Measurements from ENCODE around the gene C4orf46. TPM values are rescaled to one million over a fixed set of nuclear protein-coding genes. Genes with fewer than 3 reads are reported as not detected.

Gene C4orf46
- total and polyA plus RNA-seq, 2 experiments from 2014 or later: 23.9 to 41.5 TPM

- TF ChIP-seq ZNF462 (CRISPR knock-in tag; IDR thresholded peaks at IDR 0.05): no peak
- TF ChIP-seq REST (IDR thresholded peaks at IDR 0.05; ENCODE audit: unreplicated experiment): no peak
Observed at GRCh38 chr4:158666892-158667291, 4.8 kb downstream of the C4orf46 start (continued).

- peaks cover 3% of the 10 kb centered on the region for H3K27me3 Mint-ChIP-seq (ENCODE audit: insufficient read depth, low read depth, poor library complexity)
- no peak overlapping the region for H2AFZ ChIP-seq
- H3K4me1 Mint-ChIP-seq: peaks cover 11% of the 10 kb centered on the region
- no peak overlapping the region for H3K4me3 ChIP-seq
- H3K9me2 ChIP-seq (ENCODE audit: insufficient read depth): 0 out of 2 replicates have a peak, but pooled peaks cover 2% of the 10 kb centered on the region
- H3K36me3 ChIP-seq (ENCODE audit: insufficient read depth): peaks cover 5% of the 10 kb centered on the region; the same call in 1 of the 2 replicates
- H3K36me3 Mint-ChIP-seq (ENCODE audit: low read depth): peaks cover 26% of the 10 kb centered on the region
- no peak overlapping the region for H3K27ac Mint-ChIP-seq
- no peaks in the 10 kb centered on the region for H3K9me3 Mint-ChIP-seq
- H3K4me1 ChIP-seq (ENCODE audit: insufficient read depth): no peaks in the 10 kb centered on the region
- peaks cover 34% of the 10 kb centered on the region for H3K79me2 ChIP-seq (replicated peaks; ENCODE audit: insufficient read depth)
- ATAC-seq (no peak), DNase-seq (ENCODE audit: low spot score) (no peak)
- no peak overlapping the region for H3K4me2 ChIP-seq
- no peaks in the 10 kb centered on the region for H3K27me3 ChIP-seq (ENCODE audit: insufficient read depth)
- H3K27ac ChIP-seq (ENCODE audit: low read depth): no peak overlapping the region
- no peaks in the 10 kb centered on the region; the same call in 1 of the 2 replicates for H4K20me1 ChIP-seq (replicated peaks; ENCODE audit: insufficient read depth)
- no peaks in the 10 kb centered on the region for H3F3A ChIP-seq (replicated peaks; ENCODE audit: low read depth)
- no peak overlapping the region for H3K4me3 Mint-ChIP-seq
- TF ChIP-seq REST (IDR thresholded peaks at IDR 0.05; ENCODE audit: unreplicated experiment) (no peak), ETS1 (IDR thresholded peaks at IDR 0.05) (no peak)
Observed at GRCh38 chr4:158664806-158665205, 6.9 kb downstream of the C4orf46 start.

Measured in GM23338 (cell line).